Cardiac fibroblast (primary cell): ENCODE data around the gene B4GALT3.
A peak's percentile ranks its signal among the peaks of the same experiment; 100 is the strongest.

ENCODE experiments used
- DNase-seq, 2 donors: peaks; one replicate each; pipeline versions ENCODE4 v3.0.0 to v3.0.0-alpha.2; 2010; ENCODE audit warnings: low read depth in 2 of 2
- H3K4me3 ChIP-seq, 2 donors: replicated peaks in 1 of 2; 1 replicate in 1 of 2; 2 replicates in 1 of 2; pipeline ENCODE4 v1.5.1; 2011; ENCODE audit warnings: low read depth in 2 of 2, low read length in 2 of 2, mild to moderate bottlenecking in 2 of 2, moderate library complexity in 1 of 2
- TF ChIP-seq, protein P1 (sequence below): IDR thresholded peaks from one replicate; pipeline ENCODE4 v1.5.1; 2011; ENCODE audit warnings: low read depth, mild to moderate bottlenecking, low read length, inconsistent platforms

Gene B4GALT3

DNA sequence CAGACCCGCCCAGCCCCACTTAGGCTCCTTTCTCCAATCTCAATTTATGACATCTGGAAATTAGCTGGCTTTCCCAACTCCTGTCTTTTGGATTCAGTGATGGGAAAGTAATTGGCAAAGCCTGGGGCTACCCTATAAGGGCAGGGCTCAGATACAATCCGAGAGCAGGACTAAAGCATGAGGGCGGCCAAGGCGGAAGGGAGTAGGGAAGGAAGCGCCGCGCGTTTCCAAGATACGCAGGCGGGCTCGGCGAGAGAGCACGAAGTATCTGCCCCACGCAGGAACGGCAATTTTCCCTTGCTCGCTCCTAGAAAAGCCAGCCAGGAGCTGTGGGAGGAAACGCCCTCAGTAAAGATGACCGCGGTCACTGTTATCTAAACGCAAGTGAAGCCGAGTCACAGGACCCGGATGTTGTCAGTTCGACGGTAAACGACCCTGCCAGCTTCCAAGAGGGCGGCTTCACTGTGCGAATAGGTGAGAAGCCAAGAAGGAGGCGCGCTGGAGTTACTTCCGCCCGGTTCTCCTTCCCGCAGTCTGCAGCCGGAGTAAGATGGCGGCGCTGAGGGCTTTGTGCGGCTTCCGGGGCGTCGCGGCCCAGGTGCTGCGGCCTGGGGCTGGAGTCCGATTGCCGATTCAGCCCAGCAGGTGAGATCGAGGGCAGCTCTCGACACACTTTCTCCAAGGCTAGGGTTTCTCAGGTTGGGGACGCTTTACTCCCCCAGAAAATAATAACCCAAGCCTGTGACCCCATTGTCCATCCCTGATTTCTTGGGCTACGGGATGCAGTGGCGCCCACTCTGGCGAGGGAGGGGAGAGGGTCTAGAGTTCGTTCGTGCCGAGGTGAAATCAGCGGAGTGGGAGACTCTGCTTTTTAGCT lies 24.8 kb upstream of the B4GALT3 start, which contains the start of gene NDUFS2:
TSS of gene NDUFS2 (plus strand) at position 532 of the 877 bp plus-strand sequence. CDS start at position 551, 19 bp downstream.
- H3K4me3 ChIP-seq: peak within 1 kb of the TSS; percentile 81 to 92
- peak; percentile 99 to 100 for DNase-seq
- TF ChIP-seq, protein P1, sequence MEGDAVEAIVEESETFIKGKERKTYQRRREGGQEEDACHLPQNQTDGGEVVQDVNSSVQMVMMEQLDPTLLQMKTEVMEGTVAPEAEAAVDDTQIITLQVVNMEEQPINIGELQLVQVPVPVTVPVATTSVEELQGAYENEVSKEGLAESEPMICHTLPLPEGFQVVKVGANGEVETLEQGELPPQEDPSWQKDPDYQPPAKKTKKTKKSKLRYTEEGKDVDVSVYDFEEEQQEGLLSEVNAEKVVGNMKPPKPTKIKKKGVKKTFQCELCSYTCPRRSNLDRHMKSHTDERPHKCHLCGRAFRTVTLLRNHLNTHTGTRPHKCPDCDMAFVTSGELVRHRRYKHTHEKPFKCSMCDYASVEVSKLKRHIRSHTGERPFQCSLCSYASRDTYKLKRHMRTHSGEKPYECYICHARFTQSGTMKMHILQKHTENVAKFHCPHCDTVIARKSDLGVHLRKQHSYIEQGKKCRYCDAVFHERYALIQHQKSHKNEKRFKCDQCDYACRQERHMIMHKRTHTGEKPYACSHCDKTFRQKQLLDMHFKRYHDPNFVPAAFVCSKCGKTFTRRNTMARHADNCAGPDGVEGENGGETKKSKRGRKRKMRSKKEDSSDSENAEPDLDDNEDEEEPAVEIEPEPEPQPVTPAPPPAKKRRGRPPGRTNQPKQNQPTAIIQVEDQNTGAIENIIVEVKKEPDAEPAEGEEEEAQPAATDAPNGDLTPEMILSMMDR: peak; percentile 19

DNA sequence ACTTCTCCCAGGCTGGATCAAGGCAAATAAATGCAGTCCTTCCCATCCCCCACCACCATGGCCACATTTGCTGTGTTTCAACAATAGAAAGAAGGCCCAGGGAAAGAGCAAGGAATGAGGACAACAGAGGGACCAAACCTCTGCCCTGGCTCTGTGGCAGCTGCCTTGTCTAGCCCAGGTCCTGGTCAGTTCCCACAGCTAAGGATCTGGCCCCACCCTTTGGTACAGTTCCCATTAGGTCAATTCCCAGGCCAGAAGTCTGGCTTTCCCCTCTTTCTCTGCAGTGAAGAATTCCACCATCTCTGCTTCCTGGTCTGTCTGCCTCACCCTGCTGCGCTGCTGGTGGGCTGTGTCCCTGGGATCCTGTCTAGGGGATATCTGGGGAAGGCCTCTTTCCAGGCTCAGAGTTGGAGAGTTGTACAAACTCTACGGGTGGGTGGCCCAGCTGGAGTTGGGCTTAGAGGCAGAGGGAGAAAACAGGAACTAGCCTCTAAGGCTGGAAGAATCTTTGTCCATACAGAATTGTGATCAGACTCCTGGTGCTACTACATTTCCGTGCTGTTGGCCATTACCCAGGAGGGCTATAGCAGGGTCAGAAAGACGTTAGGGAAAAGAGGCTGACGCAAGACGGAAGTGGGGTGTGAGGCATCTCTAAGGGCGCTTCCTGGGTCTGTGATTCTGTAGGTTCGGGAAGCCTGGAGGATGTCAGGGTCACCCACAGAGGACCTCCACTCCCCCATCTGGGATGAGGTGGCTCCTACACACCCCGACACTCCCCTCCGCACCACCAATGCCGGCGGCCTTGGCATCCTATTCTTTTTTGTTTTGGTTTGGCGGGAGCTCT lies 23.9 kb upstream of the B4GALT3 start:
- TF ChIP-seq, protein P1: no peak
- peak; percentile 96 to 97 for DNase-seq
- peak overlapping the region; percentile 81 to 92 for H3K4me3 ChIP-seq

DNA sequence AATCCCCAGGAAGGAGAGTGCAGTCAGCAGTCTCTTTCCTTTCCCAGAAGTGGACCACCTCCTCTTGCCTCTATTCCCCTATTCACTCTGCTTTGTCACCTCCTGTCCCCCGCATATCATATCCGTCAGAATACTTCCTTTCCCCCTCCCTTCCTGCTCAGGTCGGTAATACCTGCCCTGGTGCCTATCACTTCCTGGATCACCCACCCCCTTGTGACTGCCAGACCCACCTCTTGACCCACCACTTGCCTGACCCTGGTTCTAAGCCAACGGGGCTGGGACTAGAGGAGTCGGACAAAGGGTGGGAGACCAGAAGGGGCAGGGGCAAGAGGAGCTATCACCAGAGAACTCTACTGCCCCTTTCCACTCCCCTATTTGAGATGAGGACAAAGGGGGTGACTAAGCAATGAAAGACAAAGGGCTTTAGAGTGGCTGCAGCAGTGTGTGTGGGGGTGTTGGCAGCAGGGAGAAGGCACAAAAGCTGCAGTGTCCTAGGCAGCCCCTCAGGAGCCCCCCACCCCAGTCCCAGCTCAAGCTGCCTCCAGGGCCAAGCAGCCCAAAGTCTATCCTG lies 23.2 kb upstream of the B4GALT3 start:
- TF ChIP-seq, protein P1: no peak
- peak in 1 of 2 donors; percentile 61 for DNase-seq
- H3K4me3 ChIP-seq: no peak overlapping the region

DNA sequence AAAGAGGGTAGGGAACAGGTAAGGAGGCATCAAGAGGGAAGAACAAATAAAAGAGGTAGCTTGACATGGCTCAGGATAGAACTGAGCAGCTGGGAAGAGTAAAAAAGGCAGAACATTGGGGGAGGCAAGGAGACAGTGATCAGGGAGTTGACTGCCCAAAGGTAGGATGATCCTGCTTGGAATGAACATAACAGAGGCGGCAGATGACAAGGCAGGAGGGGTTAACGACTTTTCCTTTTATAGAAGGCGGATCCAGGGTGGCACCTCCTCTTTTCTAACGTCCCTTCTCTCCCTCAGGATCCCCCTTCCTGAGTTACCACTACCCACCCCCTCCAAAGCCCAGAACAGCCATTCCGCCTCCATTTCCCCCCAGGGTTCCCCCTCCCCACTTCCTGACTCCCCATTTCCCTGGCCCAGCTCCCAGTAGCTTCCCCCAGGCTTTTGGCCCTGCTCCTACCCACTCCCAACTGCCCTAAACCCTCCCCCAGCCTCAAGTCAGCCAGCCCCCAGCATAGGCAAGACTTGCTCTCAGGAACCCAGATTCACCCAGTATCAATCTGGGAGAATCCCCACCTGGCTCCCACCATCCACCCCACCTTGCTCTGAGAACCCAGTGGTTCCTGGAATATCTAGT lies 22.3 kb upstream of the B4GALT3 start:
- peak in 1 of 2 donors; percentile 39 for DNase-seq
- TF ChIP-seq, protein P1: no peak
- H3K4me3 ChIP-seq: peak overlapping the region in 1 of 2 donors; percentile 22

DNA sequence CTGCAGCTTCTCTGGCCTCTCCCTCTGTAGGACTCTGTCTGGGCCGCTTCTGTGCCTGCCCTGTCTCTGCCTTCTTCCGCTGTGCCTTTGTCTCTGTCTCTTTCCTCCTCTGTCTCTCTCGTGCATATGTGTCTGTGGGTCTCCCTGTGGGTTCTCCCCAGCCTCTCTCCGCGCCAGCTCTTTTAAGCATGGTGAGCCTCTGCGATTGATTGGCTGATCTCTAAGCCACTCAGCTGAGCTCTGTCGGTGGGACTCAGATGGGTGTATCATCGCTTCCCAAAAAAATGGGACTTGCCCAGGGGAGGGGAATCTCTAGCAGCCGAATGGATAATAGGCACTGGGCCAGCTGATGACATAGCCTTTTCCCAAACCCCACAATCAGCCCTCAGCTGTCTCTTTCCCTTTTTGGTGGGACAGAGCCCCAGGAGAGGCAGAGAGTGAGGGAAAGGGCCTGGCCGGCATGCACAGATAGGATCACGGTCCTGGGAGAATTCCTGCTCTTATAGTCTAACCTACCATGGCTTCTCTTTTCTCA lies 21.7 kb upstream of the B4GALT3 start, which contains the start of gene ADAMTS4:
TSS of gene ADAMTS4 (minus strand) at position 158 of the 535 bp plus-strand sequence. CDS start 427 bp downstream, outside the sequence.
- TF ChIP-seq, protein P1: no peak
- peak; percentile 91 to 97 for DNase-seq
- H3K4me3 ChIP-seq: peak within 1 kb of the TSS; percentile 41 to 81
